Mucosa of descending colon (tissue), 3 donors: ENCODE results near the gene HCAR2. TPM values are rescaled to one million over a fixed set of nuclear protein-coding genes. Genes with fewer than 3 reads are reported as not detected.
"Not testable (repeated sequence)": the region's sequence is repeated elsewhere in the genome, so short reads cannot be mapped to it uniquely, and the experiment has no call there.

Source experiments
- ATAC-seq: fragments of 200-7000 bp; cut with Tn5 transposase; one replicate; pipeline ENCODE4 v1.9.1; 2020; ENCODE audit warnings: mild to moderate bottlenecking, moderate library complexity
- DNase-seq, 3 donors: peaks; one replicate each; pipeline ENCODE4 v3.0.0-alpha.2; 2020
- H3K36me3 ChIP-seq: fragments of 200-600 bp; one replicate; pipeline ENCODE4 v1.8.0; 2021; ENCODE audit warnings: low read depth, mild to moderate bottlenecking
- H3K4me1 ChIP-seq: fragments of 200-600 bp; one replicate; pipeline ENCODE4 v1.8.0; 2021; ENCODE audit warnings: low read depth, mild to moderate bottlenecking
- H3K4me3 ChIP-seq: fragments of 200-600 bp; one replicate; pipeline ENCODE4 v1.8.0; 2021; ENCODE audit warnings: mild to moderate bottlenecking
- H3K9me3 ChIP-seq: fragments of 200-600 bp; one replicate; pipeline ENCODE4 v1.8.0; 2021; ENCODE audit warnings: mild to moderate bottlenecking
- CTCF ChIP-seq: fragments of 200-600 bp; IDR thresholded peaks from one replicate; pipeline ENCODE4 v1.8.0; 2022; ENCODE audit warnings: antibody characterized with exemption, mild to moderate bottlenecking
- intact Hi-C, 2 donors: fragments of 100-400 bp; cut with DNase I in 1 of 2; cut with micrococcal nuclease in 1 of 2; formaldehyde crosslinking; loops; one replicate each; pipeline versions ENCODE4 v1.11.0 to v1.11.1; 2022; cut with DNase I, micrococcal nuclease
- total RNA-seq, 3 donors: library from RNA; stranded (reverse); fragmentation: NEBNext Ultra II Directional in 2 of 3; extraction: Animal tissue kit (Norgen Biotek cat#: 25700) in 2 of 3; gene quantifications; one replicate each; pipeline versions ENCODE4 v1.2.1 to v1.2.4, GENCODE V29; 2021 to 2023
- donor health status: DM: no; HTN: no; CAD: no; lungs with moderate emphysema.
- donor health status: DM: no; HTN: no; CAD: no.
- donor health status: DM: no; HTN: yes; CAD: no.

Gene HCAR2
- total RNA-seq, 3 donors from 2014 or later = 0.22 to 1.5 TPM; not detected in 1

GRCh38 chr12:122722387-122722786, 19.2 kb upstream of the HCAR2 start:
- DNase-seq (no peak), ATAC-seq (no peak)
- no peak overlapping the region for H3K4me3 ChIP-seq
- intact Hi-C loops = no loop called here
- TF ChIP-seq CTCF = no peak
- H3K4me1 ChIP-seq = no peaks in the 10 kb centered on the region
- no peaks in the 10 kb centered on the region for H3K9me3 ChIP-seq
- no peaks in the 10 kb centered on the region for H3K36me3 ChIP-seq

GRCh38 chr12:122721057-122721545, 17.9 kb upstream of the HCAR2 start:
- Histone ChIP-seq H3K9me3 (no peaks in the 10 kb centered on the region), H3K4me1 (no peaks in the 10 kb centered on the region), H3K4me3 (no peak overlapping the region), H3K36me3 (no peaks in the 10 kb centered on the region)
- intact Hi-C loops = no loop called here
- no peak for TF ChIP-seq CTCF
- ATAC-seq (no peak), DNase-seq (no peak)

GRCh38 chr12:122716658-122717057, 13.5 kb upstream of the HCAR2 start, which contains the start of gene HCAR3:
Gene HCAR3 (minus strand): TSS chr12:122716811. CDS start chr12:122716737, 74 bp downstream.
- H3K36me3 ChIP-seq, intact Hi-C loops, ATAC-seq, H3K4me3 ChIP-seq, H3K9me3 ChIP-seq, DNase-seq, H3K4me1 ChIP-seq: not testable (repeated sequence)

- H3K4me3 ChIP-seq, H3K9me3 ChIP-seq, intact Hi-C loops, DNase-seq, H3K36me3 ChIP-seq, ATAC-seq, H3K4me1 ChIP-seq: not testable (repeated sequence)
Measured at GRCh38 chr12:122715211-122715610, 12.1 kb upstream of the HCAR2 start.

- intact Hi-C loops, H3K36me3 ChIP-seq, ATAC-seq, DNase-seq, H3K9me3 ChIP-seq, H3K4me3 ChIP-seq, H3K4me1 ChIP-seq: not testable (repeated sequence)
Measured at GRCh38 chr12:122713491-122714188, 10.5 kb upstream of the HCAR2 start.

- H3K4me3 ChIP-seq, ATAC-seq, intact Hi-C loops, H3K9me3 ChIP-seq, H3K36me3 ChIP-seq, H3K4me1 ChIP-seq, DNase-seq: not testable (repeated sequence)
Measured at GRCh38 chr12:122711266-122711665, 8.1 kb upstream of the HCAR2 start.

- DNase-seq, H3K9me3 ChIP-seq, H3K36me3 ChIP-seq, H3K4me3 ChIP-seq, ATAC-seq, intact Hi-C loops, H3K4me1 ChIP-seq: not testable (repeated sequence)
Measured at GRCh38 chr12:122710341-122710740, 7.2 kb upstream of the HCAR2 start.

- ATAC-seq, H3K4me1 ChIP-seq, intact Hi-C loops, H3K36me3 ChIP-seq, DNase-seq, H3K9me3 ChIP-seq, H3K4me3 ChIP-seq: not testable (repeated sequence)
Measured at GRCh38 chr12:122709287-122709686, 6.1 kb upstream of the HCAR2 start.

GRCh38 chr12:122703841-122704240, 684 bp upstream of the HCAR2 start:
- ATAC-seq, H3K36me3 ChIP-seq, H3K4me1 ChIP-seq, DNase-seq, intact Hi-C loops, H3K9me3 ChIP-seq, H3K4me3 ChIP-seq: not testable (repeated sequence)

GRCh38 chr12:122701481-122701880, 1.7 kb downstream of the HCAR2 start:
- intact Hi-C loops, H3K9me3 ChIP-seq, H3K36me3 ChIP-seq, DNase-seq, H3K4me3 ChIP-seq, H3K4me1 ChIP-seq, ATAC-seq: not testable (repeated sequence)

GRCh38 chr12:122700038-122700710, 3.0 kb downstream of the HCAR2 start:
- intact Hi-C loops, H3K4me1 ChIP-seq, H3K36me3 ChIP-seq, H3K4me3 ChIP-seq, DNase-seq, H3K9me3 ChIP-seq: not testable (repeated sequence)
- ATAC-seq = peak; percentile 16

- H3K4me1 ChIP-seq, DNase-seq, ATAC-seq, intact Hi-C loops, H3K9me3 ChIP-seq, H3K4me3 ChIP-seq, H3K36me3 ChIP-seq: not testable (repeated sequence)
Measured at GRCh38 chr12:122696922-122697321, 6.2 kb downstream of the HCAR2 start.
